ENCODE measurements around the gene SLC38A8.

- TF ChIP-seq CTCF (IDR thresholded peaks at IDR 0.05) (peak; percentile 71), EZH2 (IDR thresholded peaks at IDR 0.05; ENCODE audit: borderline replicate concordance, insufficient read depth, low read depth, low read length, poor library complexity, severe bottlenecking) (no peak)
Observed at GRCh38 chr16:84065536-84066132, 23.0 kb upstream of the SLC38A8 start.
